ENCODE results near the gene KCTD13.

DNA sequence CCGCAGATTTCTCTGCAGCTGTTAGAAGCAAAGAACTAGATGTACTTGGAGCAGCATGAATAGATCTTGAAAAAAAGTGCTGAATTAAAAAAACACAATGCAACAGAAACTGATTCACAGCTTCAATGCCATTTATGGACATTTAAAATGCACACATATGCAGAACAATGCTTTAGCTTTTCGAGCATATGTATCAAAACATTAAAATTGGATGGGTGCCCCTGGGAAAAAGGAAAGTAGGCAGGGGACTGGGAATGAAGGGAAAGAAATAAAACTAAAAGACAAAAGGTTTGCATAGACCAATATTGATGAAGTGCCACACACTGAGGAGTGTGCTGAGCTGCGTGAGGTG, 5.0 kb downstream of the KCTD13 start:
- TF ChIP-seq POLR2A (IDR thresholded peaks at IDR 0.05; ENCODE audit: low read length) (no peak), GATA1 (IDR thresholded peaks at IDR 0.05; ENCODE audit: low read depth, low read length) (no peak)
